Omental fat pad (tissue), 4 donors: ENCODE measurements around the gene BIRC6. TPM values are rescaled to one million over a fixed set of nuclear protein-coding genes. Genes with fewer than 3 reads are reported as not detected.
A peak's percentile ranks its signal among the peaks of the same experiment; 100 is the strongest.
"Not testable (repeated sequence)": the region's sequence is repeated elsewhere in the genome, so short reads cannot be mapped to it uniquely, and the experiment has no call there.

Experiments used
- ATAC-seq: fragments of 150-250 bp; one replicate; pipeline ENCODE4 v1.9.1; 2016; ENCODE audit warnings: mild to moderate bottlenecking, moderate library complexity; ENCODE audit not compliant: low FRiP score
- DNase-seq: peaks from one replicate; pipeline ENCODE4 v3.0.0-alpha.2; 2019; ENCODE audit warnings: low spot score
- total RNA-seq, 4 donors: library from RNA; depleted of rRNA; stranded (reverse); fragments of >200 nt; gene quantifications; one replicate each; pipeline ENCODE4 v1.1.0, GENCODE V29; 2016
- TF ChIP-seq, protein P1 (sequence below), 3 donors: fragments of 450-650 bp; IDR thresholded peaks; one replicate each; pipeline ENCODE4 v1.5.1; 2016 to 2017; ENCODE audit warnings: antibody characterized with exemption in 3 of 3, mild to moderate bottlenecking in 3 of 3, moderate library complexity in 2 of 3

BIRC6 gene, protein sequence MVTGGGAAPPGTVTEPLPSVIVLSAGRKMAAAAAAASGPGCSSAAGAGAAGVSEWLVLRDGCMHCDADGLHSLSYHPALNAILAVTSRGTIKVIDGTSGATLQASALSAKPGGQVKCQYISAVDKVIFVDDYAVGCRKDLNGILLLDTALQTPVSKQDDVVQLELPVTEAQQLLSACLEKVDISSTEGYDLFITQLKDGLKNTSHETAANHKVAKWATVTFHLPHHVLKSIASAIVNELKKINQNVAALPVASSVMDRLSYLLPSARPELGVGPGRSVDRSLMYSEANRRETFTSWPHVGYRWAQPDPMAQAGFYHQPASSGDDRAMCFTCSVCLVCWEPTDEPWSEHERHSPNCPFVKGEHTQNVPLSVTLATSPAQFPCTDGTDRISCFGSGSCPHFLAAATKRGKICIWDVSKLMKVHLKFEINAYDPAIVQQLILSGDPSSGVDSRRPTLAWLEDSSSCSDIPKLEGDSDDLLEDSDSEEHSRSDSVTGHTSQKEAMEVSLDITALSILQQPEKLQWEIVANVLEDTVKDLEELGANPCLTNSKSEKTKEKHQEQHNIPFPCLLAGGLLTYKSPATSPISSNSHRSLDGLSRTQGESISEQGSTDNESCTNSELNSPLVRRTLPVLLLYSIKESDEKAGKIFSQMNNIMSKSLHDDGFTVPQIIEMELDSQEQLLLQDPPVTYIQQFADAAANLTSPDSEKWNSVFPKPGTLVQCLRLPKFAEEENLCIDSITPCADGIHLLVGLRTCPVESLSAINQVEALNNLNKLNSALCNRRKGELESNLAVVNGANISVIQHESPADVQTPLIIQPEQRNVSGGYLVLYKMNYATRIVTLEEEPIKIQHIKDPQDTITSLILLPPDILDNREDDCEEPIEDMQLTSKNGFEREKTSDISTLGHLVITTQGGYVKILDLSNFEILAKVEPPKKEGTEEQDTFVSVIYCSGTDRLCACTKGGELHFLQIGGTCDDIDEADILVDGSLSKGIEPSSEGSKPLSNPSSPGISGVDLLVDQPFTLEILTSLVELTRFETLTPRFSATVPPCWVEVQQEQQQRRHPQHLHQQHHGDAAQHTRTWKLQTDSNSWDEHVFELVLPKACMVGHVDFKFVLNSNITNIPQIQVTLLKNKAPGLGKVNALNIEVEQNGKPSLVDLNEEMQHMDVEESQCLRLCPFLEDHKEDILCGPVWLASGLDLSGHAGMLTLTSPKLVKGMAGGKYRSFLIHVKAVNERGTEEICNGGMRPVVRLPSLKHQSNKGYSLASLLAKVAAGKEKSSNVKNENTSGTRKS (N-terminal part only)
- total RNA-seq, result 100 to 1,000 TPM; 118 to 226 (median 151) TPM

DNA sequence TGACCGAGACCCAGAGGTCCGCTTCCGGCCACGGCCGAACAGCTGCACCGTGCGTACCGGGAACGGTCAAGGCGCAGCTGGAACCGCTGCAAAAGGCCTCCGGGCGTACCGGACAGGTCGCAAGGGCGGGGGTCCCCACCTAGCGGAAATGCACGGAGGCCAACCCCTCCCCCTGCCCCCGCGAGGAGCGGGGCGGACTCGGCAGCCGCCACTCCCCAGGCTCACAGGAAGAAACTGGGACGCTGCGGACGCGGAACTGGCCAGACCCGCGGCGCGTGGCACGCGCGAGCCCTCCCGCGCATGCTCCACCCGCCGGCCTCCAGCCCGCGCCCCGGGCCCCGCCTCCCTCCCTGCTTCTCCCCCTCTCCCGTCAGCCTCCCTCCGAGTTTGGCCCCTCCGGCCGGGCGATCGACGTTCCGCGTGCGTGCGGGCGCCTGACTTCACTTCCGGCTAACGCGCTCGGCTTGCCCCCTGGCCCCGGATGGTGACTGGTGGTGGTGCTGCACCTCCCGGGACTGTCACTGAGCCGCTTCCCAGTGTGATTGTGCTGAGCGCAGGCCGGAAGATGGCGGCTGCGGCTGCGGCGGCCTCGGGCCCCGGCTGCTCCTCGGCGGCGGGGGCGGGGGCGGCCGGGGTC is at the start of gene BIRC6:
BIRC6 (plus strand) TSS at position 343 of the 637 bp plus-strand sequence; CDS start at position 482, 139 bp downstream.
- TF ChIP-seq, protein P1, sequence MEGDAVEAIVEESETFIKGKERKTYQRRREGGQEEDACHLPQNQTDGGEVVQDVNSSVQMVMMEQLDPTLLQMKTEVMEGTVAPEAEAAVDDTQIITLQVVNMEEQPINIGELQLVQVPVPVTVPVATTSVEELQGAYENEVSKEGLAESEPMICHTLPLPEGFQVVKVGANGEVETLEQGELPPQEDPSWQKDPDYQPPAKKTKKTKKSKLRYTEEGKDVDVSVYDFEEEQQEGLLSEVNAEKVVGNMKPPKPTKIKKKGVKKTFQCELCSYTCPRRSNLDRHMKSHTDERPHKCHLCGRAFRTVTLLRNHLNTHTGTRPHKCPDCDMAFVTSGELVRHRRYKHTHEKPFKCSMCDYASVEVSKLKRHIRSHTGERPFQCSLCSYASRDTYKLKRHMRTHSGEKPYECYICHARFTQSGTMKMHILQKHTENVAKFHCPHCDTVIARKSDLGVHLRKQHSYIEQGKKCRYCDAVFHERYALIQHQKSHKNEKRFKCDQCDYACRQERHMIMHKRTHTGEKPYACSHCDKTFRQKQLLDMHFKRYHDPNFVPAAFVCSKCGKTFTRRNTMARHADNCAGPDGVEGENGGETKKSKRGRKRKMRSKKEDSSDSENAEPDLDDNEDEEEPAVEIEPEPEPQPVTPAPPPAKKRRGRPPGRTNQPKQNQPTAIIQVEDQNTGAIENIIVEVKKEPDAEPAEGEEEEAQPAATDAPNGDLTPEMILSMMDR (IDR thresholded peaks at IDR 0.05), result no peak
- ATAC-seq (peak; percentile 97), DNase-seq (peak; percentile 67)

DNA sequence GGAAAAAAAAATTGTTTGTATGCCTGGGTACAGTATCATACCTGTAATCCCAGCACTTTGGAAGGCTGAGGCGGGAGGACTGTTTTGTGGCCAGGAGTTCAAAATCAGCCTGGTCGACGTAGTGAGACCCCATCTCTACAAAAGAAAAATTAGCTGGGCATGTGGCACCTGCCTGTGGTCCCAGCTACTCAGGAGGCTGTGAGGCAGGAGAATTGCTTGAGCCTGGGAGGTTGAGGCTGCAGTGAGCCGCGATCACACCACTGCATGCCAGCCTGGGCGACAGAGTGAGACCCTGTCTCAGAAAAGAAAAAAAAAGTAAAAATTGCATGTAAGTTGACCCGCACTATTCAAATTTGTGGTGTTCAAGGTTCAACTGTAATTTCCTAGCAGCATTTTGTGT is 46.2 kb upstream of the BIRC6 start:
- DNase-seq, result no peak
- ATAC-seq, result no peak
- TF ChIP-seq, protein P1 (IDR thresholded peaks at IDR 0.05), result no peak

DNA sequence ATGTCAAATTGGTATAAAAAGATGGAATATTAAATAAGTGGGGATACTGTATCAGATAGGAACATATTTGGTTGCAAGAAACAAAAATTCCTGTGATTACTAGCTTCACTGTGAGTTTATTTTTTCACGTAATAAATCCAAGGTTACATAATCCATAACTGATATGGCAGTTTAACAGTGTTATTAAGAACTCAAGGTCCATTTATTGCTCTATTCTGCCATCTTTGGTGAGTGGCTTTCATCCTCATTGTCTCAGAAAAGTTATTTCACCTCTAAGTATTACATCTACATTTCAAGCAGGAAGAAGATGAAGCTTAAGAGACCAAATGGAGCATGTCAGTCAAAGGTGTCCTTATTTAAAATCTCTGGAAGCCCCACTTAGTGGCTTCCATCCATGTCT is 41.9 kb upstream of the BIRC6 start:
- TF ChIP-seq, protein P1 (IDR thresholded peaks at IDR 0.05), result no peak
- no peak for ATAC-seq
- DNase-seq, result no peak

DNA sequence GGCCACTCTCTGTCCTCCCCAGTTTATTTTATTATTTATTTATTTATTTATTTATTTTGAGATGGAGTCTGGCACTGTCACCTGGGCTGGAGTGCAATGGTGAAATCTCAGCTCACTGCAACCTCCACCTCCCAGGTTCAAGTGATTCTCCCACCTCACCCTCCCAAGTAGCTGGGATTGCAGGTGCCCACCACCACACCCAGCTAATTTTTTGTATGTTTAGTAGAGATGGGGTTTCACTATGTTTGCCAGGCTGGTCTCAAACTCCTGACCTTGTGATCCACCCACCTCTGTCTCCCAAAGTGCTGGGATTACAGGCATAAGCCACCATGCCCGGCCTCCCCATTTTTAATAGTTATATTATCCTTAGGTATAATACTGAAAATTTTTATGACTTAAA is 28.1 kb upstream of the BIRC6 start:
- not testable (repeated sequence) for ATAC-seq, DNase-seq

DNA sequence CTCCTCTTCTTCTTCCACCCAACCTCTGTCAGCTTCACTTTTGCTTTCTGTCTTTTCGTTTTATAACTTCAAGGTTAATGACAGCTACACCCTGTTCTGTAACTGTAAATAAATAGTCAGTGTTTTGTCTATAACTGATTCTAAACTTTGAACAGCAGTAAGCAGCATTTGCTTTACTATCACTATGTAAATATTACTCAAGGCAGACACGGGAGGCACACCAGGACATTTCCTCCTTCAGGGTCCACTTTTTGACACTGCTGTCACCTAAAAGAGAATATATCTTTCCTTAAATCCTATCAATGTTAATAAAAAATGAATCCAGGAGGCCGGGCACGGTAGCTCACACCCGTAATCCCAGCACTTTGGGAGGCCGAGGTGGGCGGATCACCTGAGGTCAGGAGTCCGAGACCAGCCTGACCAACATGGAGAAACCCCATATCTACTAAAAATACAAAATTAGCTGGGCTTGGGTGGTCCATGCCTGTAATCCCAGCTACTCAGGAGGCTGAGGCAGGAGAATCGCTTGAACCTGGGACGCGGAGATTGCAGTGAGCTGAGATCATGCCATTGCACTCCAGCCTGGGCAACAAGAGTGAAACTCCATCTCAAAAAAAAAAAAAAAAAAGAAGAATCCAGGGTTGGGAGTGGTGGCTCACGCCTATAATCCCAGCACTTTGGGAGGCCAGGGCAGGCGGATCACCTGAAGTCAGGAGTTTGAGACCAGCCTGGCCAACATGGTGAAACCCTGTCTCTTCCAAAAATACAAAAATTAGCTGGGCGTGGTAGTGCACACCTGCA is 27.4 kb upstream of the BIRC6 start:
- DNase-seq, ATAC-seq: not testable (repeated sequence)

DNA sequence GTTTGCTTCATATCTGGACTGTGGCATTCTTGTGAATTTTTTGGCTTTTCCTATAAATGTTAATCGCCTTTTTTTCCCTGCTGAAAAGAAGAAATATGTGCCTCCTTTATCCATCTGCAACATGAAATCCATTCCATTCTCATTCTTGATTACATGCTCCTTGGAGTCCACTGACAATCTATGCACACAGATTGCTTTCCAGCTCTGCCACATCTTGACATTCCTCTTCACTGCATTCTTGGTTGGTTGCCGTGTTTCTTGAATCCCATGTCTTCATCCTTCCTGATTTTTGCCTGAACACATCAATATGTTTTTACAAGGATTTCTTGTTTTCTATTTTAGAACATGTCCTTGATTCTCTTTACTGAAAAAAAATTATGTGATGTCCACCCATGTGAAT is 26.7 kb upstream of the BIRC6 start:
- ATAC-seq (no peak), DNase-seq (no peak)
- TF ChIP-seq, protein P1 (IDR thresholded peaks at IDR 0.05), result no peak

DNA sequence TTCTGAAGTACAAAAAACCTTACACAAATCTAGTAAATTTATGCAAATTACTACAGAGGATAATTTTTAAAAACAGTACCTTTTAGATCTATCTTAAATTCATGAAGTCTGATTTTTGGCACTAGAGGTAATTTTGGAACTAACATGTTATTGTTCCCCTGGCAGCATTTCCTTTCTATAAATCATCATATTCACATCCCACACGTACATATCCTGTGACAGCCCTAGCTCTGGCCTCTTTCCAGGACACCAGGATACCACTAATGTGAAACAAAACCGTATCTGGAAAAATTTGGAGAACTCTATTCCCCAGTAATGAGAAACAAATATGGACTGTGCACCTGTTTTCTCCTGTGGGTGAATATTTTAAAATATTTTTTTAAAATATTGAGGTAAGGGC is 14.0 kb upstream of the BIRC6 start:
- TF ChIP-seq, protein P1 (IDR thresholded peaks at IDR 0.05), result no peak
- DNase-seq, result no peak
- ATAC-seq, result no peak

DNA sequence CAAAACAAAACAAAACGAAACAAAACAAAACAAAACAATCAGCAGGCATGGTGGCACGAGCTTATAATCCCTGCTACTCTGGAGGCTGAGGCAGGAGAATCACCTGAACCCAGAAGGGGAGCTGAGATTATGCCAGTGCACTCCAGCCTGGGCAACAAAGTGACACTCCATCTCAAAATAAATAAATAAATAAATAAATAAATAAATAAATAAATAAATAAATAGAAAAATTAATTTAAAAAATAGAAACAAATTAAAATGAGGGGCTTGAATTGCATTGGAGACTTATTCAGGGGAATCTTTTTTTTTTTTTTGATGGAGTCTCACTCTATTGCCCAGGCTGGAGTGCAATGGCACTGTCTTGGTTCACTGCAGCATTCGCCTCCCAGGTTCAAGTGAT is 6.0 kb upstream of the BIRC6 start:
- ATAC-seq, DNase-seq: not testable (repeated sequence)
